ENCODE data around the gene NAT8L.

DNA sequence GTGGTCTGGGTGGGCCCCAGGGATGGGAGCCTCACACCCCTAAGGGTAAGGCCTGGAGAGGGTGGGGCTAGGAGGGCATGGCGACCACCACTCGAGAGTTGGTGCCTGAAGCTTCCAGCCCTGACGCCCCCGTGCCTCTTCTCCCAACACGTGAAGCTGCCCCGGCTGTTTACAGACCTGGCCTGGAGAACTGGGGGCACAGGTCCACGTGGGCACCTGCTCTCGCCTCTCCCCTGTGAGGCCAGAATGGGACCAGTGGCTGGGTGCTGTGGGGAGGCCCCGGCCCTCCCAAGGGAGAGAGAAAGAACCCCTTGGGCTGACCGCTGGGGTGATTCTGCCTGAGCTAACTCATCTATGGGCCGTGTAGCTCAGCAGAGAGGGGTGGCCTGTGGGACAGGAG, 15.5 kb downstream of the NAT8L start:
- TF ChIP-seq, protein P1, sequence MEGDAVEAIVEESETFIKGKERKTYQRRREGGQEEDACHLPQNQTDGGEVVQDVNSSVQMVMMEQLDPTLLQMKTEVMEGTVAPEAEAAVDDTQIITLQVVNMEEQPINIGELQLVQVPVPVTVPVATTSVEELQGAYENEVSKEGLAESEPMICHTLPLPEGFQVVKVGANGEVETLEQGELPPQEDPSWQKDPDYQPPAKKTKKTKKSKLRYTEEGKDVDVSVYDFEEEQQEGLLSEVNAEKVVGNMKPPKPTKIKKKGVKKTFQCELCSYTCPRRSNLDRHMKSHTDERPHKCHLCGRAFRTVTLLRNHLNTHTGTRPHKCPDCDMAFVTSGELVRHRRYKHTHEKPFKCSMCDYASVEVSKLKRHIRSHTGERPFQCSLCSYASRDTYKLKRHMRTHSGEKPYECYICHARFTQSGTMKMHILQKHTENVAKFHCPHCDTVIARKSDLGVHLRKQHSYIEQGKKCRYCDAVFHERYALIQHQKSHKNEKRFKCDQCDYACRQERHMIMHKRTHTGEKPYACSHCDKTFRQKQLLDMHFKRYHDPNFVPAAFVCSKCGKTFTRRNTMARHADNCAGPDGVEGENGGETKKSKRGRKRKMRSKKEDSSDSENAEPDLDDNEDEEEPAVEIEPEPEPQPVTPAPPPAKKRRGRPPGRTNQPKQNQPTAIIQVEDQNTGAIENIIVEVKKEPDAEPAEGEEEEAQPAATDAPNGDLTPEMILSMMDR (conservative IDR thresholded peaks at IDR 0.05; ENCODE audit: low read depth, low read length): no peak
- TF ChIP-seq EZH2 (IDR thresholded peaks at IDR 0.05; ENCODE audit: low read length, unreplicated experiment) (no peak), EZH2phosphoT487 (IDR thresholded peaks at IDR 0.05; ENCODE audit: borderline replicate concordance, low read length) (no peak)

Measured in PC-3 (cell line).